Suprapubic skin (tissue), 4 donors: Measurements from ENCODE around the gene TMEM217.

Source experiments
- CTCF ChIP-seq, 2 donors: fragments of 200-600 bp in 1 of 2; fragments of 450-650 bp in 1 of 2; sonication (generic) in 1 of 2; IDR thresholded peaks; one replicate each; pipeline ENCODE4 v1.5.1; 2016 to 2019; ENCODE audit warnings: antibody characterized with exemption in 2 of 2, mild to moderate bottlenecking in 1 of 2, moderate library complexity in 1 of 2
- EP300 ChIP-seq: sonication (generic); formaldehyde crosslinking; IDR thresholded peaks from one replicate; pipeline ENCODE4 v1.6.1; 2017; ENCODE audit warnings: antibody characterized with exemption
- POLR2AphosphoS5 ChIP-seq, 3 donors: sonication (generic); formaldehyde crosslinking; IDR thresholded peaks; one replicate each; pipeline ENCODE4 v1.6.1; 2017; ENCODE audit warnings: antibody characterized with exemption in 3 of 3

GRCh38 chr6:37256692-37257319, 1.1 kb downstream of the TMEM217 start:
- TF ChIP-seq POLR2AphosphoS5 (IDR thresholded peaks at IDR 0.05) (no peak), CTCF (IDR thresholded peaks at IDR 0.05) (no peak), EP300 (no peak)
